SK-N-MC (cell line): ENCODE measurements around the gene PBX1.

ENCODE experiments used
- EZH2 ChIP-seq: fragments of 200-600 bp; sonication (generic); IDR thresholded peaks from one replicate; pipeline ENCODE4 v1.6.1; 2017; ENCODE audit warnings: antibody characterized with exemption
- POLR2AphosphoS5 ChIP-seq: IDR thresholded peaks from 2 replicates; pipeline ENCODE4 v1.6.1; 2012; ENCODE audit warnings: mild to moderate bottlenecking, low read depth, low read length, borderline replicate concordance

- no peak for TF ChIP-seq EZH2
- no peak for TF ChIP-seq POLR2AphosphoS5
Measured at GRCh38 chr1:164592634-164593033, 33.6 kb downstream of the PBX1 start.
